GM10266 (cell line): Measurements from ENCODE around the gene DCDC2C.
A peak's percentile ranks its signal among the peaks of the same experiment; 100 is the strongest.

ENCODE experiments used
- DNase-seq: peaks from one replicate; pipeline ENCODE4 v3.0.0; 2012; ENCODE audit errors: extremely low spot score
- TF ChIP-seq, protein P1 (sequence below): IDR thresholded peaks from 2 replicates; pipeline ENCODE4 v1.5.1; 2012; ENCODE audit warnings: mild to moderate bottlenecking, low read depth; ENCODE audit not compliant: control insufficient read depth, insufficient read depth; ENCODE audit errors: missing control alignments

DCDC2C gene

DNA sequence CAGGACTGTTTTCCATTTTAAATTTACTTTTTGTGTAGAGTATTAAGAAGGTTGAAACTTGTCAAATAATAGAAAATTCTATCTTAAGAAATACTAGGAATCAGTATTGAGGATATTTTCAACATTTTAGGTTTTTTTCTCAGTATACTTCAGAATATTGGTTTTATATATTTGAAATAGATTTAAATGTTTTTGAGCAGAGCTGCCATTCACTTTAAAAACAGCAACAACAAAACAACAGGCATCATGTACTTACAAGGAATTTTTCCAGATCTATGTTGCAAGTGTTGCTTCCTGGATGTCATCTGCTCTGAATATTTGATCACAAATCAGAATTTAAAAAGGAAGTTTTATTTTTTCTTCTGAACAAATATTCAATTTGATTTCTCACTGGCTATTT is 84.4 kb downstream of the DCDC2C start:
- DNase-seq = no peak
- TF ChIP-seq, protein P1, sequence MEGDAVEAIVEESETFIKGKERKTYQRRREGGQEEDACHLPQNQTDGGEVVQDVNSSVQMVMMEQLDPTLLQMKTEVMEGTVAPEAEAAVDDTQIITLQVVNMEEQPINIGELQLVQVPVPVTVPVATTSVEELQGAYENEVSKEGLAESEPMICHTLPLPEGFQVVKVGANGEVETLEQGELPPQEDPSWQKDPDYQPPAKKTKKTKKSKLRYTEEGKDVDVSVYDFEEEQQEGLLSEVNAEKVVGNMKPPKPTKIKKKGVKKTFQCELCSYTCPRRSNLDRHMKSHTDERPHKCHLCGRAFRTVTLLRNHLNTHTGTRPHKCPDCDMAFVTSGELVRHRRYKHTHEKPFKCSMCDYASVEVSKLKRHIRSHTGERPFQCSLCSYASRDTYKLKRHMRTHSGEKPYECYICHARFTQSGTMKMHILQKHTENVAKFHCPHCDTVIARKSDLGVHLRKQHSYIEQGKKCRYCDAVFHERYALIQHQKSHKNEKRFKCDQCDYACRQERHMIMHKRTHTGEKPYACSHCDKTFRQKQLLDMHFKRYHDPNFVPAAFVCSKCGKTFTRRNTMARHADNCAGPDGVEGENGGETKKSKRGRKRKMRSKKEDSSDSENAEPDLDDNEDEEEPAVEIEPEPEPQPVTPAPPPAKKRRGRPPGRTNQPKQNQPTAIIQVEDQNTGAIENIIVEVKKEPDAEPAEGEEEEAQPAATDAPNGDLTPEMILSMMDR = no peak

DNA sequence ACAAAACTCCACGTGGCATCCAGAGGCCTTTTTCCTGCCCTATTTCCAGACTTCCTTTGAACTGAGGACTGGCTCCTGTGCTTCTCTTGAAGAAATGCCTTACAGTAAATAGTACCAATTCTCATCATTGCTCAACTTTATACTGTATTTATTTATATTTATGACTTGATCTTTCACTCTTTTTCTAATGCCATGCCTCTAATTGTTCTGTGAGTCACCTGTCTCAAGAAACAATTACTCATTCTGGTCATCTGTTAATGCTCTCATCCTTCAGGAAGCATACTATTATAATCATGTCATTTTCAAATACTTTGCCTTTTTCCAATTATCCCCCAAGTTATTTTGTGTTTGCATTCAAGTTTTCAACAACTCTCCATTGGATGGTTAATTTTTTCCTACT is 85.9 kb downstream of the DCDC2C start:
- TF ChIP-seq, protein P1 = no peak
- DNase-seq = no peak

DNA sequence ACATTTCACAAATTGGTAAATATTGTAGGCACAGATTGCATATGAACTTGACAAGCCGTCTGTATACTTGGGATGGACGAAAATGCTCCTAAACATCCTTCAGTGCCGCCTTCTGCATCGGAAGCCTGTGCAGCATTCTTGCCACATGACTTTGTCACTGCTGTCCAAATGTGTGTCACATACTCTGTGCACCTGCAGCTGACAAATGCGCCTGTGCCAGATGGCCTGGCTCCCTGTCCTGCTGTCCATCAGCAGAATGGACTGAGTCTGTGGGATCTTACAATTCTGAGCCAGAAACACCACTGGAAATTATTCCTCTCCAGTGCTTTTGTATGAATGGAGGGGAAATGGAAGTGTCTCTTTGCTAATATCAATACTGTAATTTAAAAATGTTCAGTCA is 89.9 kb downstream of the DCDC2C start:
- DNase-seq = no peak
- TF ChIP-seq, protein P1 = no peak

DNA sequence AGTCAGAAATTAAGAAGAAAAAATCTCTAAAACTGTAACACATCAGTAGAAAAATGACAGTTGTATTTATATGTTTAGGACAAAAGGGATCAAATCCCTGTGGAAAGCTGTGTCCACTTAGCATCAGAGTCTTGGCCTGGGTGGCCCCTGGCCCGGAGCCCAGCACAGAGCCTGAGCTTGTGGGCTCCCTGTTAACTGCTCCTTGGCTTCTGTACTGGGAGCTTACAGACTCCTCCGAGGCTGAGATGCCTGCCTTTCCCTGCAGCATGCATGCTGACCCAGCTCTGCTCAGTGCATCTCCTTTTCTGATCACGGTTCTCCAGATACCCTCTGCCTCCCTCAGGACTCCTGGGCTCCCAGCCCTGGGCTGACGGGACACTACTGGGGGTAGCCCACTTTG is 98.1 kb downstream of the DCDC2C start:
- DNase-seq = no peak
- TF ChIP-seq, protein P1 = no peak

DNA sequence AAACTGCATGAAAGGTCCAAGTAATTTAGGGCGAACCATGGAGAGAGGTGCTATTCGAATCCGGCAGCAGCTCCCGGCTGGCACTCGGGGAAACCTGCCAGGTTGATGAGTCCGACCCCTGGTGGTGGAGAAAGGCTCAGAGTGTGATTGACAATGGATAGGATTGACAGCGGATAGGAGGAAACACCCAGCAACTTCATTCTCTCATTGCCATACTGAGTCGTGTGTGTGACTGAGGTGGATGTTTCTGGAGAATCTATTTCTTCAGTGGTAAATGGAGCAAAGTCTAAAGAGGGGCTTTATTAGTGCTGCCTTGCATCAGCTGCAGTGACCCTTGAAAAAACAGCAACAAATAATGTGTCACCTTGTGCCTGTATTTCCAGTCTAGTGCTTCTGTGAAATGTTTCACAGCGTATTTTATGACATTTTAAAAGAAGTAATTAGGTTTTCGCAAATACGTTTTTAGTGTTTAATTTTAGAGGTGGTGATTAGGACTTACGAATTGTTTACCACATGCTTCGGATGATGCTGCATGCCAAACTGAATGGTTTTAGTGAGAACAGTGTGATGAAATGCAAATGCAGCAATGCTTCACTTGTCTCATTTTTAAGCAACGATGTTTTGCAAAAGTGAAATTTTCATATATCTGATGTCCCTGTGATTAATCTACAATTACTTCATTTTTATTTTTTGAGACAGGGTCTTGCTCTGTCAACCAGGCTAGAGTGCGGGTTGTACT is 102.0 kb downstream of the DCDC2C start:
- TF ChIP-seq, protein P1 = peak; percentile 27
- no peak for DNase-seq

DNA sequence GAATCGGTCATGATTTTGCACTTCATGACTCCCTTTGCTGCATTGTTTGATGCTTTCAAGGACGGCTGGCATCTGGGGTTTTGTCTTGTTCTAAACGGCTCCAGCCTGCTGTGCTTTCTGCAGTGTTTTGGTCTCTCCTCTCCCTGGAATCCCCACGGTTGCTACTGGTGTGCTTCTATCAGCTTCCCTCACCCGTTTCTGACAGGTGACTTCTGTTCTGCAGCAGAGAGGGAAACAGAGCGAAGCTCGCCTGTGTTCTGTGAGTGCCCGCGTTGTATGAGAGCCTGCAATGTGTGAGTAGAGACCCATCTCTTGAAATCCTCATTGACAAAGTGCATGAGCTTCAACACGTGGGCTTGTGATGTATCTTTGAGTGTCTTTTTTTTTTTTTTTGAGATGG is 102.8 kb downstream of the DCDC2C start:
- TF ChIP-seq, protein P1 = no peak
- DNase-seq = no peak

DNA sequence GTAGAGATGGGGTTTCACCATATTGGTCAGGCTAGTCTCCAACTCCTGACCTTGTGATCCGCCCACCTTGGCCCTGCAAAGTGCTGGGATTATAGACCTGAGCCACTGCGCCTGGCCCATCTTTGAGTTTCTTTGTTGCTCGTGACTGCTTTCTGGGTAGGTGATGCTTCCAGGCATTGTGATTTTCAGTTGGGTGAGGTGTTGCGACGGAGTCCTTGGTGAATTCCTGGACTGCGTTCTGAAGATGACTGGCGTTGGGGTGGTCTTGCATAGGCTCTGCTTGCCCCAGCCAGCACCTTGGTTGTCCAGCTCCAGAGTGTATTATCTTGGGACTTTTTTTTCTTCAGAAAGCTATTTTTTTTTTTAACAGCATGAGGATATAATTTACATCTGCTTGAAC is 103.4 kb downstream of the DCDC2C start:
- TF ChIP-seq, protein P1 = no peak
- DNase-seq = no peak
